ENCODE data around the gene PRKAG2. TPM values are rescaled to one million over a fixed set of nuclear protein-coding genes. Genes with fewer than 3 reads are reported as not detected.

PRKAG2 gene
- total and polyA plus RNA-seq, 9 donors, result 9.3 to 37.7 (median 22.6) TPM

DNA sequence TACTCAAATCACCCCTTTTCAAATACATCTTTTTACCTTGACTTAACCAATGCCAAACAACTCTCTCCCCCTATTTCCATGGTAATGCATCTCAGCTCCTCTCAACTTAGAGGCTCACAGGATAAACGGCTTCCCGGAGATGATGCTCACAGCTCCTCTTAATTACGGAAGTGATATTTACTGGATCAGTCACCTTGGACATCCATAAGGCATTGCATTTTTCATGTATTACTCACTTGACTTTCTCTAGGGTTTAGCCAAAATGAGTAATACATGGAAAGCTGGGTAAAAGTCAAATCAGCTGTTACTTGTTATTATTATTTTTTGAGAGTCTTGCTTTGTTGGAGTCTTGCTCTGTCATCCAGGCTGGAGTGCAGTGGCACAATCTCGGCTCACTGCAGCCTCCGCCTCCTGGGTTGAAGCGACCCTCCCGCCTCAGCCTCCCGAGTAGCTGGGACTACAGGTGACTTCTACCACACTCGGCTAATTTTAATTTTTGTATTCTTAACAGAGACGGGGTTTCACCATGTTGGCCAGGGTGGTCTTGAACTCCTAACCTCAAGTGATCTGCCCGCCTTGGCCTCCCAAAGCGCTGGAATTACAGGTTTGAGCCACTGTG, 283.9 kb downstream of the PRKAG2 start:
- Histone ChIP-seq H3K4me1 (ENCODE audit: insufficient read depth) (peaks cover 2% of the 10 kb centered on the region), H3K27ac (no peak overlapping the region), H3K9me3 (no peaks in the 10 kb centered on the region), H3K4me3 (no peak overlapping the region), H3K27me3 (no peaks in the 10 kb centered on the region), H3K36me3 (no peaks in the 10 kb centered on the region)
- intact Hi-C loops (cut with DNase I), result no loop called here
- 58 to 67% (median 60%) methylated on average over 12 of the region's 12 CpGs for WGBS, 3 donors
- no peak for DNase-seq
- TF ChIP-seq EP300 (IDR thresholded peaks at IDR 0.05) (no peak), POLR2A (IDR thresholded peaks at IDR 0.05) (no peak)
- TF ChIP-seq, protein P1, sequence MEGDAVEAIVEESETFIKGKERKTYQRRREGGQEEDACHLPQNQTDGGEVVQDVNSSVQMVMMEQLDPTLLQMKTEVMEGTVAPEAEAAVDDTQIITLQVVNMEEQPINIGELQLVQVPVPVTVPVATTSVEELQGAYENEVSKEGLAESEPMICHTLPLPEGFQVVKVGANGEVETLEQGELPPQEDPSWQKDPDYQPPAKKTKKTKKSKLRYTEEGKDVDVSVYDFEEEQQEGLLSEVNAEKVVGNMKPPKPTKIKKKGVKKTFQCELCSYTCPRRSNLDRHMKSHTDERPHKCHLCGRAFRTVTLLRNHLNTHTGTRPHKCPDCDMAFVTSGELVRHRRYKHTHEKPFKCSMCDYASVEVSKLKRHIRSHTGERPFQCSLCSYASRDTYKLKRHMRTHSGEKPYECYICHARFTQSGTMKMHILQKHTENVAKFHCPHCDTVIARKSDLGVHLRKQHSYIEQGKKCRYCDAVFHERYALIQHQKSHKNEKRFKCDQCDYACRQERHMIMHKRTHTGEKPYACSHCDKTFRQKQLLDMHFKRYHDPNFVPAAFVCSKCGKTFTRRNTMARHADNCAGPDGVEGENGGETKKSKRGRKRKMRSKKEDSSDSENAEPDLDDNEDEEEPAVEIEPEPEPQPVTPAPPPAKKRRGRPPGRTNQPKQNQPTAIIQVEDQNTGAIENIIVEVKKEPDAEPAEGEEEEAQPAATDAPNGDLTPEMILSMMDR (IDR thresholded peaks at IDR 0.05), result no peak

GRCh38 chr7:151592330-151592729, 284.6 kb downstream of the PRKAG2 start:
- Histone ChIP-seq H3K4me3 (no peak overlapping the region), H3K4me1 (ENCODE audit: insufficient read depth) (peaks cover 2% of the 10 kb centered on the region), H3K27ac (no peak overlapping the region), H3K36me3 (no peaks in the 10 kb centered on the region), H3K27me3 (no peaks in the 10 kb centered on the region), H3K9me3 (no peaks in the 10 kb centered on the region)
- intact Hi-C loops (cut with DNase I), result no loop called here
- TF ChIP-seq, protein P1 (IDR thresholded peaks at IDR 0.05), result no peak
- TF ChIP-seq POLR2A (IDR thresholded peaks at IDR 0.05) (no peak), EP300 (IDR thresholded peaks at IDR 0.05) (no peak)
- 91 to 97% (median 95%) methylated on average over 11 of the region's 11 CpGs for WGBS, 3 donors
- DNase-seq, result no peak

DNA sequence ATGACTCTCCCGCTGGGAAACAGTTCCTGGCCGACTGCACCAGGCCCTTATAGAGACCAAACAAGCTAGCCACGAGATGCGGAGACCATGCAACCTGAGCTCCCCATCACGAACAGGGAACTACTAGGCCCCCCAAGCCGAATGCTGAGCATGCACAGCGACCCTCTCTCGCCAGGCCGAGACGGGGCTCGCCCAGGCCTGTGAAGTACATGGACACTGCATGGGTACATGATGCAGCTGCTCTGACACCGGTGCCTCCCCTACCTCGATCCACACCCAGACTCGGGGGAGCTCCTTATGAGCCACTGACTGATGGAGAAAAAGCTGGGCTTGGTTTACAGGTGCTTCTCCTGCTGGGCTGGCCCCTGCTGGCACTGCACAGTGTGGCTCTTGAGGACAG, 285.0 kb downstream of the PRKAG2 start:
- no peak for DNase-seq
- no peaks in the 10 kb centered on the region for H3K27me3 ChIP-seq
- TF ChIP-seq POLR2A (IDR thresholded peaks at IDR 0.05) (no peak), EP300 (IDR thresholded peaks at IDR 0.05) (no peak)
- TF ChIP-seq, protein P1 (IDR thresholded peaks at IDR 0.05), result no peak
- H3K9me3 ChIP-seq, result no peaks in the 10 kb centered on the region
- no peaks in the 10 kb centered on the region for H3K36me3 ChIP-seq
- no peak overlapping the region for H3K27ac ChIP-seq
- H3K4me3 ChIP-seq, result no peak overlapping the region
- 91 to 94% (median 91%) methylated on average over 14 of the region's 14 CpGs for WGBS, 3 donors
- H3K4me1 ChIP-seq (ENCODE audit: insufficient read depth), result peaks cover 2% of the 10 kb centered on the region
- intact Hi-C loops (cut with DNase I), result no loop called here

DNA sequence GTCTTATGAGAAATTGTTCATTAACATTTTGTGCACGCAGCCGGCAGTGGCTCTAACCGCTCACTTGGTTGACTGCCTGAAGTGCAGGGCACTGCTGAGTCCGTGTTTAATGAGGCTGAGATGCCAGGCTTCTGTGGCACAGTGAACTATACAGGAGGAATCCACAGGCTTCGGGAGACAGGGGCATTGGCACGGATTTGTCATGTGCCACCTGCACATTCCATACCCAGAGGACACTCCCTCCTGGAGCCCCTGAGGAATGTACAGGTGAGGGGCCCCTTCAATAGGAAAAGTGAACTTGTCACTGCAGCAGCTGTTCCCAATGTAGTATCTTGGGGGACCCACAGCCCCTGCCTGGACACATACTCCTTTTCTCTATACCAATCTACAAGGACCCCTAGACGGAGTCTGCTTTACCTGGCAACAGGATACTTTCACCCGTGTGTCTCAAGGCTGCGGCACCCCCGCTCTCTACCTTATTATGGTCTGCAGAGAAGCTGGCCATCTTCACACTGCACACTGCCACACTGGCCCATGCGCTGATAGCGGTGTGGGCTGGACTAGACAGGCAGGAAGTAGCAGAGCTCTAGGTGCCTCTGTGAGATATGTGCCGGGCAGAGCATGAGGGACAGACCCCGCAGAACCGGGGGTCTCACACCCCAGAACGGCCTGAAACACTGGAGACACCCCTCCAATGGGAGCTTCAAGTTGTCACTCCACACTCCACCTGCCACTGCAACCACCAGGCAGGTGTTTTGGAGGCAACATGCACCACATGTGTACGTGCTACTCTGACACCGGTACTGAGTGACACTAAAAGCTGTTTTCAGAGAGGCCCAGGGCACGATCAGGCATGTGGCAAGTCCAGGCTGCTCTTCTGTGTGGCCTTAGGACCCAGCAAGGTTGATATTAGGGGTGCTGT, 285.8 kb downstream of the PRKAG2 start:
- no peaks in the 10 kb centered on the region for H3K36me3 ChIP-seq
- no peak overlapping the region for H3K27ac ChIP-seq
- H3K27me3 ChIP-seq, result no peaks in the 10 kb centered on the region
- 87 to 91% (median 90%) methylated on average over 19 of the region's 19 CpGs for WGBS, 3 donors
- no peak for DNase-seq
- no peak overlapping the region for H3K4me3 ChIP-seq
- peaks cover 2% of the 10 kb centered on the region for H3K4me1 ChIP-seq (ENCODE audit: insufficient read depth)
- H3K9me3 ChIP-seq, result no peaks in the 10 kb centered on the region
- intact Hi-C loops (cut with DNase I), result no loop called here
- TF ChIP-seq, protein P1 (IDR thresholded peaks at IDR 0.05), result no peak
- TF ChIP-seq EP300 (IDR thresholded peaks at IDR 0.05) (no peak), POLR2A (IDR thresholded peaks at IDR 0.05) (no peak)
